Stimulated activated CD8-positive, alpha-beta memory T cell treated with anti-CD3 and anti-CD28 coated beads, Interleukin-4, amount 100 ng/mL, for 1 hour (primary cell): ENCODE results near the gene NDST1.

Experiments used
- DNase-seq, 2 donors: peaks; one replicate each; pipeline ENCODE4 v3.0.0-alpha.2; 2020; ENCODE audit warnings: low read depth in 2 of 2, low spot score in 1 of 2

Gene NDST1

DNA sequence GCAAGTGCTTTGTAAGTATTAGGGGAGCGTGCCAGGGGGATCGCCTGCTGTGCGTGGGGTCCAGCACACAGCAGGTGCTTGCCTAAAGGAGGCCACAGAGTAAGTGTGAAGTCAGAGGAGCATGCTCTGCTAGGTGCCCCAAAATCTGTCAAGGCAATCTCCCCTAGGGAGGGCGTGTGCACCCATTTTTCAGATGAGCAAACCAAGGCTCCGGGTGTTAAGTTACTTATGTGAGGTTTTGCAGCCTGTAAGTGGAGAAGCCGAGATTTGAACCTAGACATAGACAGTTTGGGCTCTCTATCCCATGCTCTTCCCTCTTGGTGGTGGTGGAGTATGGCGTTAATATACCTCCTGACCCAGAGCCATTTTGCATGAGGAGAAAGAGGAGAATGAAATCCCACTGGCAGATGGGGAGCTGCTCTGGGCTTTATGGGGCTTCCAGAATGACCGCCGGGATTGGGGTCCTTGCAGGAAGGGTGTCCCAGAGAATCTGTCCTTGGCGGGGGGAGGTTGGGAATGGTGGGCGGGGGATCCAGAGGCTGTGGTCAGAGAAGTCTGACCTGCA, 14.1 kb downstream of the NDST1 start:
- no peak for DNase-seq

DNA sequence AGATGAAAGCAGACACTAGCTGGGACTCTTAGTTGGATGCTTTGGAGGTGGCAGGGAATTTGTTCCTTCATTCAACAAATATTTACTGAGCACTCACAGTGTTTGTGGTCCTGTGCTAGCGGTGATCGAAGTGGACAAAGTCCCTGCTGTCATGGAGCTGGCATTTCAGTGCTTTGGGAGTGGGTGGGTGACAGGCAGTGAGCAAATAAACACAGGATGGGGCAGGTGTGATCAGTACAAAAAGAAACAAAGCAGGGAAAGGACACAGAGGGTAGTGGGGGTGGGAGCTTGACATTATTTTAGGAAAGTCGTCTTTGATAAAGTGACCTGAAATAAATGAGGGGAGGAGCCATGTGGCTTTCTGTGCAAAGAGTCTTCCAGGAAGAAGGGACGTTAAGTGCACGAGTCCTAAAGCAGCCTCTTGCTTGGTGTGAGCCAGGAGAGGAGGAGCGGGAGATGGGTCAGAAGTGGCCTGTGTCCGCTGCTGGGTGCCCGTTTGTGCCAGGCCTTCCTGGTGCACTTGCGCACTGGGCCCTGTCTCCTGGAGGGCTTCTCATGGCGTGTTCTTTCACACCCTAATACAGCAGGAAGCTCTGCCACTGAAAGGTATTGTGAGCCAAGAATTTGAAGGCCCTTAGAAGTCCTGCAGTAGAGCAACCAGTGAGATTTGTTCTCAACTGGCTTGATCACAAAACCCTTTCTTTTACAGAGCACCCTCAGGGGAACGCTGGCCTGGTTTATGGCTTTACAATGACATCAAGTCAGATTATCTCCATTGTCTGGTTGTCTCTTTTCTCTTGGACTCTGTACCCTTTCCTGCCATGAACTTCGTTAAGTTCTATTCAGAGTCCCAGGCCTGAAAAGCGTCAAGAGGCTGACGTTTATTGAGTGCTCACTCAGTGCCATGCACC, 14.8 kb downstream of the NDST1 start:
- no peak for DNase-seq

DNA sequence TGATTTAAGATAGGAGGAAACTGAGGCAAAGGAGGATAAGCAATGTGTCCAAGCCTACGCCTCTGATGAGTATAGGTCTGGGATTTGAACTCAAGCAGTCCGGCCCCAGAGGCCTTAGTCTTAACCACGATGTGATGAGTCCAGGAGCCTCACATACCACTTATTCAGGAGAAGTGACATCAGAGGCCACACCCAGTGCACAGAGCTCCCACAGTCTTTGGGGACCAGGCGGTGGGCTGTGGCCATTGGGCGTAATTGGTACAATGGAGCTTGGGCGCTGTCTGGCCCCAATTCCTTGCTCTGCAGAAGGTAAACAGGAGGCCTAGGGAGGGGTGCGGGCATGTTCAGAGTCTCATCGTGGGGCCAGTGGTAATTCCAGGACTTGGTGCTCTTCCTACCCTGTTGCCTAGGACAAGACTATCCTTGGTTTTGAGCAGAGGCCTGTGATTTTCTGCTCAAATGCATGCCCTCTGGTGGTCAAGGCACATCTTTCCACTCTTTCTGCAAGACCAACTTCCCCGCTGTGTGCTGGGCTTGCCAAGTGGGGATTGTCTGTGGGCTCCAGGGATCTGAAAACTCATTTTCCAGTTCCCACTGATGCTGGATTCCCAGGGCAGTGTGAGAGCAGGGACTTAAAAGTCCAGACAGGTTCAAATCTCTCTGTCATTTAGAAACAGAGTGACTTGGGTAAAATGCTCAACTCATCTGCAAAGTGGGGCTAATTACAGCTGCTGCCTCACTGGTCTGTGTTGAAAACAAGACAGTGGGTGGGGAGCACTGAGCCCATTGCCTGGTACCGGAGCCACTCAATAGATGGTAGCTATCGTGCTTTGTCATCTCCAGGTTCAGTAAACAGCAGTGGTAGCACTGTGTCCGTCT, 15.8 kb downstream of the NDST1 start:
- no peak for DNase-seq

DNA sequence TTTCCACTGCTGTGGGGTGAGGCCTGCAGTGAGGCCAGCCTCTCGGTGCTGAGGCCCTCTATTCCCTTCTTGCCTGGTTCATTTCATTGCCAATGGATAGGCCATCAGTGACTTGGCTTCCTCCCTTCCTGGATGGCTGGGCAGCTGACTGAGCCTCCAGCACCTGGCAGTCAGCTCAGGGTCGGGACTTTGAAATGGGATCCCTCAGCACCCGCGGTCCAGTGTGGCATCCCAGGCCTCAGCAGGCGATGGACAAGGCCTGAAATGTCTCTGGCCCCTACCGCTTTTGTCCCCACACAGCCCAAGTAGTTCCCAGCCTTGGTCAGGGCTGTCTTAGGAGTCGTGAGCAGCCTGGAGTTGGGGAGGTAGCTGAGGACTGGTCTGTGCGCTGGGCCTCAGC, 17.2 kb downstream of the NDST1 start:
- DNase-seq = no peak

DNA sequence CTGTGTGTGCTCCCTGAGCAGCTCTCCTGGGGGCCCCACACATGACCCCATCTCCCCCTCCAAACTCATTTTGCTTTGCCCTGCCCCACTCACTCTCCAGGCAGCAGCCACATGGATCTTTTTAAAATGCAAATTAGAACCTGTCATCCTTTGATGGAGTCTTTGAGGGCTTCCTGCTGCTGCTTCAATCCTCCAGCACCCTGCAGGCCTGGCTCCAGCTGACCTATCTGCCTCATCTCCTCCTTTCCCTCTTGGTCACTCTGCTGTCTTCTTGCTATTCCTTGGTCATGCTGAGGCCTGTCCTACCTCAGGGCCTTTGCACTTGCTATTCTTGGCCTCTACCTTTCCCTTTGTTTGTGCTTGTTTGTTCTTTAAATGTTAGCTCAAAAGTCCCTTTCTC, 17.9 kb downstream of the NDST1 start:
- DNase-seq = no peak

DNA sequence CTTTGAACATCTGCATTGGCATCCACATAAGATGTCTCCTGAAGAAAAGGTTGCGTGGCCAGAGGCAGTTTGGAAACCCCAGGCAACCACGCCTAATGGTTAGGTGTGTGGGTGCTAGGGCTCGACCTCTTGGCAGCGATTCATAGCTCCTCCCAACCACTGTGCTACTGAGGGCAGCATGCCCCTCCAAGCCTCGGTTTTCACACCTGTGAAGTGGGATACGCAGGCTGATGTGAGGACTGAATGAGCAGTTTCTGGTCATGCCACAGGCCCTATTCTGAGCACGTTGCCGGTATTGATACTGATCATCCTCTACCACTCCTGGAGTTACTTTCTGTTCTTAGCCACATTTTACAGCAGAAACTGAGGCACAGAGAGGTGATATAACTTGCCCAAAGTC, 19.1 kb downstream of the NDST1 start:
- DNase-seq = no peak

DNA sequence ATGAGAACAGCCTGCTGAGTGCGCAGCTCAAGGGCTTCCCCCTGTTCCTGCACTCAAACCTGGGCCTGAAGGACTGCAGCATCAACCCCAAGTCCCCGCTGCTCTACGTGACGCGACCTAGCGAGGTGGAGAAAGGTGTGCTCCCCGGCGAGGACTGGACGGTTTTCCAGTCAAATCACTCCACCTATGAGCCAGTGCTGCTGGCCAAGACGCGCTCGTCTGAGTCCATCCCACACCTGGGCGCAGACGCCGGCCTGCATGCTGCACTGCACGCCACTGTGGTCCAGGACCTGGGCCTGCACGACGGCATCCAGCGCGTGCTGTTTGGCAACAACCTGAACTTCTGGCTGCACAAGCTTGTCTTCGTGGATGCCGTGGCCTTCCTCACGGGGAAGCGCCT, 19.9 kb downstream of the NDST1 start:
- DNase-seq = no peak

DNA sequence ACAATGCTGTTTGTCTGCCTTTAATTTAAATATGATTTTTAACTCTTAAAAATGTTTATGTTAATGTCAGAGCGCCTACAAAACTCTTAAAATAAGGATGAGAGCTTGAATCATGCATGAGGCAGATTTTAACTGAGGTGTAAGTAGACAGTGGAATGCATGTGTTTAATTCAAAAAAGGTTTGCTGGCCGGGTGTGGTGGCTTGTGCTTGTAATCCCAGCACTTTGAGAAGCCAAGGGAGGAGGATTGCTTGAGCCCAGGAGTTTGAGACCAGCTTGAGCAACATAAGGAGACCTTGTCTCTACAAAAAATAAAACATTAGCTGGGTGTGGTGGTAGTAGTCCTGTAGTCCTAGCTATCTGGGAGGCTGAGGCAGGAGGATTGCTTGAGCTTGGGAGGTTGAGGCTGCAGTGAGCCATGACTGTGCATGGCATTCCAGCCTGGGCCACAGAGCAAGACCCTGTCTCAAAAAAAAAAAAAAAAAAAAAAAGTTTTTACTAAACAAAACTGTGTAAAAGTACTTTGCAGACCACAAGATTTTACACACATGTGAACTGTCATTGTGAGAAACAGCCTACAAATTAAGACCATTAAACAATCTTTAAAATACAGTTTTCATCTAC, 21.1 kb downstream of the NDST1 start:
- no peak for DNase-seq

DNA sequence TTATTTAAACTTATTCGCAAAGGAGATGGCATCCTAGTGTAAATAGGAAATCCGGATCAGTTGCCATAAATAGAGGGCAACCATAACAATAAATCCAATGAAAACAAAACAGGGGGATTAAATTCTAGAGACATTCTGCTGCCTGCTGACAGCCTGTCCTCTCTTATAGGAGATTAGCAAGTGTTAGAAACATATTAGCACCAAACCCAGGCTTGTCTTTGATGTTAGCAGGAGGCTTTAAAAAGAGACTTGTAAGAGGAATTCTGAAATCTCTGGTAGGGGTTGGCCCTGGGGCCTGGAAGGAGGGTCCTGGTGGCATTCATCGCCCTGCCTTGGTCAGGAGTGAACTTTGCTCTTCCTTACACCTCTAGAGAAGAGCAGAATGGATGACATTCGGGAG, 21.6 kb downstream of the NDST1 start:
- DNase-seq = no peak

DNA sequence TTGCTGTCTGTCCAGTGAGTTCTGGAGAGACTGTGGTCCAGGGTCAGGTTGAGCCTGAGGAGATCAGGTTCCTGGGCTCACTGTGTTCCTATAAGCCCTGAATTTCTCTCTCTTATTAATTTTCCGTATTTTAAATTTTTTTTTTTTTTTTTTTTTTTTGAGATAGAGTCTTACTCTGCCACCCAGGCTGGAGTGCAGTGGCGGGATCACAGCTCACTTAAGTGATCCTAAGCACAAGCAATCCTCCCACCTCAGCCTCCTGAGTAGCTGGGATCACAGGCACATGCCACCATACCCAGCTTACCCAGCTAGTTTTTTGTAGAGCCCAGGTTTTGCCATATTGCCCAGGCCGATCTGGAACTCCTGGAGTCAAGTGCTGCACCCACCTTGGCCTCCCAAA, 22.5 kb downstream of the NDST1 start:
- no peak for DNase-seq

DNA sequence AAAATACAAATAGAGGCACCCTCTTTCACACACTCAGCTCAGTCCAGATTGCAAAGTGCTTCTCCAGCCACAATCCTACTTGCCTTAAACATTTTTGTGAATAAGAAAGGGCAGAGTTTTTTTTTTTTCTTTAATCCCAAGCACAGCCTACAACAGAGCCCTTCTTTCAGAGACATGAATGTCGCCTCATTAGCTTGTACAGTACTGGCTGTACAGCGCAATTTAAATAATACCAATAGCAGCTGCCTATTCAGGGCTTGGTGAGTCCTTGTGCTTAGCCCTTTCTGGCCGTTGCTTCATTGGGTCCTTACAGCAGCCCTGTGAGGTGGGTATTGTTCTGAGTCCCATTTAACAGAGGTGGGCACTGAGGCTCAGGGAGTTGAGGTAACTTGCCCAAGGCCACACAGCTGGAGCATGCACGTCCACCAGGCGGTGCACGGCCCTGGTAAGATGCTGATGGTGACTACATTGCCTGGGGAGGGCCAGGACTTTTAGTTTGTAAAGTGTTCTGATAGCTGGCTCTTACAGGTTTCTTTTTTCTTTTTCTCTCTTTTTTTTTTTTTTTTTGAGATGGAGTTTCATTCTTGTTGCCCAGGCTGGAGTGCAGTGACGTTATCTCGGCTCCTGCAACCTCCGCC, 23.1 kb downstream of the NDST1 start:
- DNase-seq = no peak

DNA sequence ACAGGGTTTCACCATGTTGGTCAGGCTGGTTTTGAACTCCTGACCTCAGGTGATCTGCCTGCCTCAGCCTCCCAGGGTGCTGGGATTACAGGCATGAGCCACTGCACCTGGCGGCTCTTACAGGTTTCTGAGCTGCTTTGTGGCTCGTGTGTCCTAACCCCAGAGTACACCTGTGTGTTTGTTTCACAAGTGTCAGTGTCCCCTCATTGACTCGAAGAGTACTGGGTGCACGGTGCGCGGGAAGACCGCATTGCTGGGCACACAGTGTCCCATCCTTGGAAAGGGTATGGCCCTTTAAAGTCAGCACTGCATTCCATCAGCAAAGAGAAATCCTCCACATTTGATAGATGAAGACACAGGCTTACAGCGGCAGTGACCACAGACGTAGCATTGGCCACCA, 23.8 kb downstream of the NDST1 start:
- no peak for DNase-seq

DNA sequence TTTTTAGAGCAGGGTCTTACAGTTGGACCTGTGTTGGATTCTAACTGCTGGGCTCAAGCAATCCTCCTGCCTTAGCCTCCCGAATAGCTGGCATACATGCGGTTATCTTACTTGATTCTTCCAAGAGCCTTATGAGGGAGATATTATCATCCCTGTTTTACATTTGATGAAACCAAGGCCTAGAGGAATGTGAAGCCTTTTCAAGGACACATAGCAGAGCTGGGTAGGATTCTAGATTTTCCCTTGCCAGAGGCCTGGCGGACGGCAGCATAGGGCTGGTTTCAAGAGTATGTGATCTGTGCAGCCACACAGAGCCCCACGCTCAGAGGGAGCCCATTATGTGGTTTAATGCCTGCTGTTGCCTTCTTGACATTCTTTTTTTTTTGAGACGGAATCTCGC, 24.2 kb downstream of the NDST1 start:
- no peak for DNase-seq

DNA sequence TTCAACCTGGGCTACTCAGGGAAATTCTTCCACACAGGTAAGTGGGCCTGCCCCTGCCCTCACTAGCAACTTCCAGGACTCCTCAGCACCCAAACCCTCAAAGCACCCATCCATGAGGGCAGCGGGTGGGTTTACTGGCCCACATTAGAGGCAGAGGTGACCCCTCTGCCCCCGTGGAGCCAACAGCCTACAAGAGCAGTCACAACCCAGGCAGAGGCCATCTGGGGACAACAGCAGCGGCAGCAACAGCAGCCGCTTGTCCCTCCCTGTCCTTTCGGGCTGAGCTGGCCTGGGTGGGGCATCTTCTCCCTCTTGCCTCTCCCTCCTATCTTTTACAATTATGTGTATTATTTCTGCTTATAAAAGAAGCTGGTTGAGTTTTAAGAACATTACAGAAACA, 25.1 kb downstream of the NDST1 start:
- DNase-seq = no peak

DNA sequence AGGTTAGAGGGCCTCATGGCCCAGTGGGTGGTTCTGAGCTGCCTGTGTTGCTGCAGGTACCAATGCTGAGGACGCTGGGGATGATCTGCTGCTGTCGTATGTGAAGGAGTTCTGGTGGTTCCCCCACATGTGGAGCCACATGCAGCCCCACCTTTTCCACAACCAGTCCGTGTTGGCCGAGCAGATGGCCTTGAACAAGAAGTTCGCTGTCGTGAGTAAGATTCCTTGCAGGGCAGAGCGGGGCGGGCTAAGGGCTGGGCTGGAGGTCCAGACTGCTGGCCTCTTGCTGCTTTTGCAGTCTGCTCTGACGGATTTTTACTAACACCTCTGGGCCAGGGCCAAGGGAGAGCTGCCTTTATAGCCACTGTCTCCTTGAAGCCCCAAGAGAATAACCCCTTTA, 26.9 kb downstream of the NDST1 start:
- no peak for DNase-seq

DNA sequence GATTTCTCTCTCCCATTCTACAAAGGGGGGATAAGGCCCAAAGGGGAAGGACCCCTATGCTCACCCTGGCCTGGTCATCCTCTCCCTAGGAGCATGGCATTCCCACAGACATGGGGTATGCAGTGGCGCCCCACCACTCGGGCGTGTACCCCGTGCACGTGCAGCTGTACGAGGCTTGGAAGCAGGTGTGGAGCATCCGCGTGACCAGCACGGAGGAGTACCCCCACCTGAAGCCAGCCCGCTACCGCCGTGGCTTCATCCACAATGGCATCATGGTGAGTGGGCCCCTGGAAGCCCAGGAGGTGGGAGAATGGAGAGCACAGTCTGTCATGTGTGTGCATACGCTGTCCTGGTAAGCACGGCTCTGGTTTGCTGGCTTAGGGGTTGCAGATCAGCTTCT, 27.7 kb downstream of the NDST1 start:
- no peak for DNase-seq

DNA sequence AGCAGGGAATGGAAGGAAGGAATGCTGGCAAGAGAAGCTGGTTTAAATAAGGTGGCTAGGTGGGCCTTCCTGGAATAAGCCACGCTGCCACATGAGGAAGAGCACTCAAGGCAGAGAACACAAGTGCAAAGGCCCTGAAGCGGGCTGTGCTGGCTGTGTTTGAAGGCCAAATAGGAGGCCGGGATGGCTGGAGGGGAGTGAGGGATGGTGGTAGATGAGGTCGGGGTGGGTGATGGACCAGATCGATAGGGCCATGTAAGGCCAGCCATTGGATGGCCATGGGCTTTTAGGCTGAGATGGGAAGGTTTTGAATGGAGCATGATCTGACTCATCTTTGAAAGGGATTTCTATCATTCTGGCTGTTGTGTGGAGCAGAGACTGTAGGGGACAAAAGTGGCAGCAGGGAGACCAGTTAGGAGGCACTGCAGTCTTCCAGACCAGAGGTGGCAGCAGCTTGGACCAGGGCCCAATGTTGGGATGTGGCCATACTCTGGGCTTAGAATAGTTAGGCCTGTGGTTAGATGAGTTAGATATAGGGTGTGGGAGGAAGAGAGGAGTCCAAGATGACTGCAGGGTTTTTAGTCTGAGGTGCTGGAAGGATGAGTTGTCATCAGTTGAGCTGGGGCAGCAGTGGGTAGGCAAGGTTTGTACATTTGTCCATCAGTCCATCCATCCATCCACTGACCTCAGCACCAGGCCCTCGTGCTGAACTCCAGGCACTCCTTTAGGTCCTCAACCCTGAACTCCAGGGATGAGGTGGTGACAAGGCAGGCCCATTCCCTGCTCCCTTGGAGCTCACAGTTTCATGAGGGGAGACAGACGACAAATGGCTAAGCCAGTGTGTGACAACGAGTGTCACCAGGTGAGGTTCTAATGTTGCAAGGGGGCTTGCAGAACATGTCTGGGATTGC, 30.3 kb downstream of the NDST1 start:
- no peak for DNase-seq

DNA sequence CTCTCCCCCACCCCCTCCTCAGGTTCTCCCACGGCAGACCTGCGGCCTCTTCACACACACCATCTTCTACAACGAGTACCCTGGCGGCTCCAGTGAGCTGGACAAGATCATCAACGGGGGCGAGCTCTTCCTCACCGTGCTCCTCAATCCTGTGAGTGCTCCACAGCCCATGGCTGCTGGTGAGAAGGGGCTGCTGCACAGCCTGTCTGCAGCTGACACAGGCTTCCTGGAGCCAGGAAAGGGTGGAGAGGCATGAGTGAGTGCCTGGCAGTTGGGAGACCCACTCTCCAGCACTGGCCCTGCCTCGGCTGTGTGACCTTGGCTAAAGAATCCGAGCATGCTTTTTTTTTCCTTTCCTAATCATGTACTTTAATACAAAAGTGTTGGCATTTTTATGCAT, 31.3 kb downstream of the NDST1 start:
- no peak for DNase-seq

DNA sequence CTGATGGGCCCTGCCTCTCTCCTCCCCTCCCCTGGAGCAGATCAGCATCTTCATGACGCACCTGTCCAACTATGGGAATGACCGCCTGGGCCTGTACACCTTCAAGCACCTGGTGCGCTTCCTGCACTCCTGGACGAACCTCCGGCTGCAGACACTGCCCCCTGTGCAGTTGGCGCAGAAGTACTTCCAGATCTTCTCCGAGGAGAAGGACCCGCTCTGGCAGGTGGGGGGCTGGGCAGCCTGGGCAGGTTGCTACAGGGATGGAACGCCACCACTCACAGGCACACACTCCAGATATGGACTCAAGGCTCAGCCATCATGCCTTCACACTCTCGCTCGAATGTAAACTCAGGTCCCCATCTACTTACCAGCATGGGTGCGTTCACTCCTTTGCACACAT, 32.1 kb downstream of the NDST1 start:
- no peak for DNase-seq
